ENCODE data around the gene NFIA.

Gene NFIA

DNA sequence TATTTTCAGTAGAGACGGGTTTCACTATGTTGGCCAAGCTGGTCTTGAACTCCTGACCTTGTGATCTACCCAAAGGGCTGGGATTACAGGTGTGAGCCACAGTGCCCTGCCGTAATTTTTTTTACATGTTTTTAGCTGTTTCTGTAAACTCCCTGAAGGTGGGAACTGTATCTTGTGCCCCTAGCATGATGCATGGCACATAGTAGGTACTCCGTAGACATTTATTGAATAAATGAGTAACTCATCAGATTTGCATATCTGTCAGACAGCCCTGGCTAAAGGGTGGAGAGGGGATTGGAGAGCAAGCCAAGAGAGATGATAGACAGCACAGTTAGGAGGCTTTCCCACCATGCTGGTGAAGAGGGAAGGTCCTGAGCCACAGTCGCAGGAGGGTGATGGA, 247.2 kb downstream of the NFIA start:
- DNase-seq (ENCODE audit: insufficient read length, low spot score) (no peak), FAIRE-seq (no peak)
- TF ChIP-seq POLR2AphosphoS5 (IDR thresholded peaks at IDR 0.05; ENCODE audit: low read depth, low read length) = no peak
- no peak for TF ChIP-seq TAF1 (IDR thresholded peaks at IDR 0.05; ENCODE audit: low read depth, low read length)
- no peak for TF ChIP-seq SPI1 (IDR thresholded peaks at IDR 0.05; ENCODE audit: low read depth, low read length)
- TF ChIP-seq POU2F2 (IDR thresholded peaks at IDR 0.05; ENCODE audit: low read depth, low read length) = no peak
- TF ChIP-seq PAX5 (IDR thresholded peaks at IDR 0.05; ENCODE audit: insufficient read depth, low read length, severe bottlenecking) = no peak
- no peak for TF ChIP-seq POLR2A (IDR thresholded peaks at IDR 0.05; ENCODE audit: low read depth, low read length)

GRCh38 chr1:61330018-61330417, 247.7 kb downstream of the NFIA start:
- TF ChIP-seq POLR2AphosphoS5 (IDR thresholded peaks at IDR 0.05; ENCODE audit: low read depth, low read length) (no peak), TAF1 (IDR thresholded peaks at IDR 0.05; ENCODE audit: low read depth, low read length) (no peak), SPI1 (IDR thresholded peaks at IDR 0.05; ENCODE audit: low read depth, low read length) (no peak), PAX5 (IDR thresholded peaks at IDR 0.05; ENCODE audit: insufficient read depth, low read length, severe bottlenecking) (no peak), POLR2A (IDR thresholded peaks at IDR 0.05; ENCODE audit: low read depth, low read length) (no peak)
- DNase-seq (ENCODE audit: insufficient read length, low spot score) = no peak
- no peak for FAIRE-seq

DNA sequence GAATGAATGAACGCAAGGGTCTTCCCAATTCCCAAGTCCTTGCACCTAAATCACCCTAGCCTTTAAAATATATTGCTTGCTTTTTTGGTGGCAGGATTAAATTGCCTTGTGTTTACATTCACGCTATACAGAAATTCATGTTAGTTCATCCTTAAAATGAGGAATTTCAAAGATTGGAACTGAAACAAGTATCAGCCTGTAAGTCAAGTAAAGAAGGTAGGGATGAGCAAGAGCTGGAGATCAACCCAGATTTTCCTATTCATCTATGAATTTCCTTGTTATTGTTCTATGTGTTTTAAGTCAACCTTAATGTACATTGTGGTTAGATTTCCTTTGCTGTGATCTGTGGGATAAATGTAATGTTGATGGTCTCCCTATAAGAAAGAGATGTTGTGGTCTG, 248.2 kb downstream of the NFIA start:
- no peak for DNase-seq (ENCODE audit: insufficient read length, low spot score)
- TF ChIP-seq SPI1 (IDR thresholded peaks at IDR 0.05; ENCODE audit: low read depth, low read length) (no peak), POLR2A (IDR thresholded peaks at IDR 0.05; ENCODE audit: low read depth, low read length) (no peak), POU2F2 (IDR thresholded peaks at IDR 0.05; ENCODE audit: low read depth, low read length) (no peak), POLR2AphosphoS5 (IDR thresholded peaks at IDR 0.05; ENCODE audit: low read depth, low read length) (no peak), TAF1 (IDR thresholded peaks at IDR 0.05; ENCODE audit: low read depth, low read length) (no peak), PAX5 (IDR thresholded peaks at IDR 0.05; ENCODE audit: insufficient read depth, low read length, severe bottlenecking) (no peak)
- no peak for FAIRE-seq

- DNase-seq (ENCODE audit: insufficient read length, low spot score) = peak; percentile 42
- no peak for FAIRE-seq
- no peak for TF ChIP-seq SPI1 (IDR thresholded peaks at IDR 0.05; ENCODE audit: low read depth, low read length)
- TF ChIP-seq POLR2A (IDR thresholded peaks at IDR 0.05; ENCODE audit: low read depth, low read length) = no peak
- TF ChIP-seq POU2F2 (IDR thresholded peaks at IDR 0.05; ENCODE audit: low read depth, low read length) = 0 out of 2 replicates have a peak, but pooled peaks have one; percentile 58
- no peak for TF ChIP-seq POLR2AphosphoS5 (IDR thresholded peaks at IDR 0.05; ENCODE audit: low read depth, low read length)
- TF ChIP-seq TAF1 (IDR thresholded peaks at IDR 0.05; ENCODE audit: low read depth, low read length) = no peak
- no peak for TF ChIP-seq PAX5 (IDR thresholded peaks at IDR 0.05; ENCODE audit: insufficient read depth, low read length, severe bottlenecking)
Measured at GRCh38 chr1:61332196-61332753, 249.9 kb downstream of the NFIA start.

DNA sequence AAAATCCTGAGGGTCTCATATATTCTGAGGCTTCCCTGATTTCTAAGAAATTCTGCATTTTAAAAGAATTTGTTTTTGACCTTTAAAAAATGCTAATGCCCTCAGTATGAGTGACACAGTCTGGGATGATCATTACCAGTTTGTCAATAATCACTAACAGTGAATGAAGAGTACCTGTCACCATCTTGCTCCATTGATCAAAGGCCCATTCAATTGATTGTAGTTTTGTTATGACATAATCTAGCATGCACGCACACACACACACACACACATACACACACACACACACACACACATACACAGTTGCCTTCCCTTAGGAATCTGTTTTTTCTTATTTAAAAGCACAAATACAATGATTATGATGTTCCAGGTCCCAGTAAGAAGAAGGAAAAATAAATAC, 250.4 kb downstream of the NFIA start:
- no peak for TF ChIP-seq POU2F2 (IDR thresholded peaks at IDR 0.05; ENCODE audit: low read depth, low read length)
- TF ChIP-seq POLR2A (IDR thresholded peaks at IDR 0.05; ENCODE audit: low read depth, low read length) = no peak
- TF ChIP-seq SPI1 (IDR thresholded peaks at IDR 0.05; ENCODE audit: low read depth, low read length) = no peak
- TF ChIP-seq PAX5 (IDR thresholded peaks at IDR 0.05; ENCODE audit: insufficient read depth, low read length, severe bottlenecking) = no peak
- no peak for TF ChIP-seq TAF1 (IDR thresholded peaks at IDR 0.05; ENCODE audit: low read depth, low read length)
- TF ChIP-seq POLR2AphosphoS5 (IDR thresholded peaks at IDR 0.05; ENCODE audit: low read depth, low read length) = no peak
- FAIRE-seq = no peak
- no peak for DNase-seq (ENCODE audit: insufficient read length, low spot score)

- no peak for DNase-seq (ENCODE audit: insufficient read length, low spot score)
- no peak for FAIRE-seq
- TF ChIP-seq SPI1 (IDR thresholded peaks at IDR 0.05; ENCODE audit: low read depth, low read length) (no peak), PAX5 (IDR thresholded peaks at IDR 0.05; ENCODE audit: insufficient read depth, low read length, severe bottlenecking) (no peak), POLR2AphosphoS5 (IDR thresholded peaks at IDR 0.05; ENCODE audit: low read depth, low read length) (no peak), POU2F2 (IDR thresholded peaks at IDR 0.05; ENCODE audit: low read depth, low read length) (no peak), POLR2A (IDR thresholded peaks at IDR 0.05; ENCODE audit: low read depth, low read length) (no peak), TAF1 (IDR thresholded peaks at IDR 0.05; ENCODE audit: low read depth, low read length) (no peak)
Measured at GRCh38 chr1:61334718-61335589, 252.6 kb downstream of the NFIA start.

- DNase-seq (ENCODE audit: insufficient read length, low spot score) = no peak
- no peak for FAIRE-seq
- TF ChIP-seq PAX5 (IDR thresholded peaks at IDR 0.05; ENCODE audit: insufficient read depth, low read length, severe bottlenecking) (no peak), POU2F2 (IDR thresholded peaks at IDR 0.05; ENCODE audit: low read depth, low read length) (no peak), SPI1 (IDR thresholded peaks at IDR 0.05; ENCODE audit: low read depth, low read length) (no peak), POLR2AphosphoS5 (IDR thresholded peaks at IDR 0.05; ENCODE audit: low read depth, low read length) (no peak), TAF1 (IDR thresholded peaks at IDR 0.05; ENCODE audit: low read depth, low read length) (no peak), POLR2A (IDR thresholded peaks at IDR 0.05; ENCODE audit: low read depth, low read length) (no peak)
Measured at GRCh38 chr1:61337037-61337436, 254.7 kb downstream of the NFIA start.

GRCh38 chr1:61337441-61337951, 255.1 kb downstream of the NFIA start:
- no peak for TF ChIP-seq TAF1 (IDR thresholded peaks at IDR 0.05; ENCODE audit: low read depth, low read length)
- TF ChIP-seq POLR2AphosphoS5 (IDR thresholded peaks at IDR 0.05; ENCODE audit: low read depth, low read length) = no peak
- TF ChIP-seq POLR2A (IDR thresholded peaks at IDR 0.05; ENCODE audit: low read depth, low read length) = no peak
- no peak for TF ChIP-seq SPI1 (IDR thresholded peaks at IDR 0.05; ENCODE audit: low read depth, low read length)
- no peak for TF ChIP-seq POU2F2 (IDR thresholded peaks at IDR 0.05; ENCODE audit: low read depth, low read length)
- no peak for TF ChIP-seq PAX5 (IDR thresholded peaks at IDR 0.05; ENCODE audit: insufficient read depth, low read length, severe bottlenecking)
- FAIRE-seq (no peak), DNase-seq (ENCODE audit: insufficient read length, low spot score) (no peak)

All from GM12891 (cell line).